ENCODE results near the gene PRSS53. TPM values are rescaled to one million over a fixed set of nuclear protein-coding genes. Genes with fewer than 3 reads are reported as not detected.
"Not testable (repeated sequence)": the region's sequence is repeated elsewhere in the genome, so short reads cannot be mapped to it uniquely, and the experiment has no call there.

The PRSS53 gene
- total RNA-seq, 1 experiment from 2014 or later = 1.3 TPM

GRCh38 chr16:31110106-31111034 lies 21.6 kb upstream of the PRSS53 start:
- H3K4me3 ChIP-seq (ENCODE audit: insufficient read depth, low read depth, low read length) = no peak overlapping the region
- H3K36me3 ChIP-seq (replicated peaks; ENCODE audit: control insufficient read depth, insufficient read depth, low read length) = peaks cover 12% of the 10 kb centered on the region
- DNase-seq = peak; percentile 16
- no peaks in the 10 kb centered on the region; the same call in 1 of the 2 replicates for H3K27me3 ChIP-seq (ENCODE audit: control insufficient read depth, insufficient read depth, low read length)

DNA sequence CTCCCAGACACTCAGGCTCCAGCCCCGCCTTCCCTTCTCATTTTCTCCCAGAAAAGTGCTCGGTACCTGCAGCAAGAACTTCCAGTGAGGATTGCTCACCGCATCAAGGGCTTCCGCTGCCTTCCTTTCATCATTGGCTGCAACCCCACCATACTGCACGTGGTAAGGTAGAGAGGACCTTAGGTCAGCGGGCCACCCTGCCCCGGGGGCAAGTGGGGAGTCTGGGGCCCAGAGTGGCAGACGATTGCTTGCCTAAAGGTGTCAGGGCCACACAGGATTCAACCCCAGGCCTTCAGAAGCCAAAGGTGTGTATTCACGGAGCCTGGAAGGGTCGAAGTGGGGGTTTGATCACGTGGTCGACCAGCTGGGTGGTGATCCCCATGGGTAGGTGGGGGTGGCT lies 20.9 kb upstream of the PRSS53 start:
- H3K36me3 ChIP-seq (replicated peaks; ENCODE audit: control insufficient read depth, insufficient read depth, low read length) = peaks cover 12% of the 10 kb centered on the region
- no peak overlapping the region for H3K4me3 ChIP-seq (ENCODE audit: insufficient read depth, low read depth, low read length)
- H3K27me3 ChIP-seq (ENCODE audit: control insufficient read depth, insufficient read depth, low read length) = no peaks in the 10 kb centered on the region; the same call in 1 of the 2 replicates

GRCh38 chr16:31108794-31109558 lies 20.2 kb upstream of the PRSS53 start:
- DNase-seq = no peak
- Histone ChIP-seq H3K36me3 (replicated peaks; ENCODE audit: control insufficient read depth, insufficient read depth, low read length) (peaks cover 12% of the 10 kb centered on the region), H3K4me3 (ENCODE audit: insufficient read depth, low read depth, low read length) (peak overlapping the region; percentile 90), H3K27me3 (ENCODE audit: control insufficient read depth, insufficient read depth, low read length) (no peaks in the 10 kb centered on the region; the same call in 1 of the 2 replicates)

More for the DNA sequence above, 20.9 kb upstream of the PRSS53 start:
- no peak for DNase-seq

DNA sequence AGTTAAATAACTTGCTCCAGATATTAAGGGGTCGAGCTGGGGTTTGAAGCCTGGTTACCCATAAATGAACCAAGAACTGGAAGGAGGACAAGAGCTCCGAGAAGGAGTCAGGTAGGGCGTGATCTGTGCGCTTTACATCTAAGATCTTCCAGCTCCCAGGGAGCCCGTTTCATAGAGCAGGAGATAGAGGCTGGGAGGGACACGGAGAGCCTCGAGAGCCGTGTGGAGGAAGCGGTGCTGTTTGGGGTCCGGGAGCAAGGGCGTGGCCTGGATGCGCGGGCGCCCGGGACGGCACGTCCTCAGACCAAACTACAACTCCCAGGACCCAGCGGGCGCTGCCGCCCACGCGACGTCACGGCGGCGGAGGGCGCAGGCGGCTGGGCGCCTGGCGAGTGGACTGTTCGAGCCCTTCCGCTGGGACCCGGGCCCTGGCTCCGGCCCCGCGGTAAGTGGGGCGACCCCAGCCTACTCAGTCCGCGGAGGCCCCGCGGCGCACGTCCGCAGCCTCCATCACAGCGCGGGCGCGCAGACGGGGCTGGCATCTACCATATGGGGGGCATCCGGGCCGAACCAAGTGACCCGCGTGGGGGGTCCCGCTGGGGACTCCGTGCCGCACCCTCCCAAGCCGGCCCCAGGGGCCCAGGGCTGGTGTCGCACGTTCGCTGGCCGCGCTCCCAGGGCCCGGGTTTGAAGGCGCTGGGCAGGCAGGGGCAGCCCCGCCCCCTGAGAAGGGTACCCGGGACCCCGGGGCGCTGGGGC lies 19.5 kb upstream of the PRSS53 start, which contains the start of gene BCKDK:
BCKDK (plus strand) TSS at position 352 of the 759 bp plus-strand sequence. CDS start 838 bp downstream, outside the sequence.
- Histone ChIP-seq H3K27me3 (ENCODE audit: control insufficient read depth, insufficient read depth, low read length) (no peaks in the 10 kb centered on the region; the same call in 1 of the 2 replicates), H3K36me3 (replicated peaks; ENCODE audit: control insufficient read depth, insufficient read depth, low read length) (peaks cover 12% of the 10 kb centered on the region), H3K4me3 (ENCODE audit: insufficient read depth, low read depth, low read length) (peak within 1 kb of the TSS; percentile 90)
- peak; percentile 94 for DNase-seq

GRCh38 chr16:31107465-31107867 lies 18.7 kb upstream of the PRSS53 start:
- Histone ChIP-seq H3K36me3 (replicated peaks; ENCODE audit: control insufficient read depth, insufficient read depth, low read length) (peaks cover 12% of the 10 kb centered on the region), H3K27me3 (ENCODE audit: control insufficient read depth, insufficient read depth, low read length) (no peaks in the 10 kb centered on the region; the same call in 1 of the 2 replicates), H3K4me3 (ENCODE audit: insufficient read depth, low read depth, low read length) (no peak overlapping the region)
- peak; percentile 29 for DNase-seq

GRCh38 chr16:31106509-31107464 lies 18.0 kb upstream of the PRSS53 start:
- Histone ChIP-seq H3K27me3 (ENCODE audit: control insufficient read depth, insufficient read depth, low read length) (no peaks in the 10 kb centered on the region; the same call in 1 of the 2 replicates), H3K4me3 (ENCODE audit: insufficient read depth, low read depth, low read length) (no peak overlapping the region), H3K36me3 (replicated peaks; ENCODE audit: control insufficient read depth, insufficient read depth, low read length) (peaks cover 10% of the 10 kb centered on the region)
- DNase-seq = no peak

DNA sequence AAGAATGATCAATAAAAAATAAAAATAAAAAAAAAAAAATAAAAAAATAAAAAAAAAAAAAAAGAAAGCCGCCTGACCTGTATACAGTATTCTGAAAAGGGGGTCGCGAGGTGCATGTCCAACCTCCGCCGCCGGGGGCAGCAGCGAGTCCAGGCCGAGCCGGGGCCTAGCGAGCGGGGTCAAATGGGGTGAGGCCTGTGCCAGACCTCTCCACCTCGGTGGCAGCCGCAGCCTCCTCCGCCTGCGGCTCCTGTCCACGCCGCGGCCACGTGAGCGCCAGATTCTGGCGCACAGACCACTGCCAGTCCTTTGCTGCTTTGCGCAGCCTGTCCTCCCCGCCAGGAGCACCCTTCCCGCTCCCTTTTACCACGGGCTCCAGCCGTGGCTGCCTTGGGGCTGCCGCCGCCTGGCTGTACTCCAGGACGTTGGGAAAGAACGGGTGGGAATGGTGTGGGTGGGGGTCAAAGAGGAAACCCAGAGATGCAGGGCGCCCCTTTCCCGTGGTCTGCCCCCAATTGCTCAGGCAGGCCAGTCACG lies 17.0 kb upstream of the PRSS53 start:
- no peak overlapping the region for H3K4me3 ChIP-seq (ENCODE audit: insufficient read depth, low read depth, low read length)
- peak; percentile 97 for DNase-seq
- no peaks in the 10 kb centered on the region; the same call in 1 of the 2 replicates for H3K27me3 ChIP-seq (ENCODE audit: control insufficient read depth, insufficient read depth, low read length)
- H3K36me3 ChIP-seq (replicated peaks; ENCODE audit: control insufficient read depth, insufficient read depth, low read length) = peaks cover 6% of the 10 kb centered on the region

- not testable (repeated sequence) for DNase-seq; H3K4me3 ChIP-seq (ENCODE audit: insufficient read depth, low read depth, low read length); H3K36me3 ChIP-seq (replicated peaks; ENCODE audit: control insufficient read depth, insufficient read depth, low read length); H3K27me3 ChIP-seq (ENCODE audit: control insufficient read depth, insufficient read depth, low read length)
These were observed 12.3 kb upstream of the PRSS53 start for GRCh38 chr16:31100876-31101641.

DNA sequence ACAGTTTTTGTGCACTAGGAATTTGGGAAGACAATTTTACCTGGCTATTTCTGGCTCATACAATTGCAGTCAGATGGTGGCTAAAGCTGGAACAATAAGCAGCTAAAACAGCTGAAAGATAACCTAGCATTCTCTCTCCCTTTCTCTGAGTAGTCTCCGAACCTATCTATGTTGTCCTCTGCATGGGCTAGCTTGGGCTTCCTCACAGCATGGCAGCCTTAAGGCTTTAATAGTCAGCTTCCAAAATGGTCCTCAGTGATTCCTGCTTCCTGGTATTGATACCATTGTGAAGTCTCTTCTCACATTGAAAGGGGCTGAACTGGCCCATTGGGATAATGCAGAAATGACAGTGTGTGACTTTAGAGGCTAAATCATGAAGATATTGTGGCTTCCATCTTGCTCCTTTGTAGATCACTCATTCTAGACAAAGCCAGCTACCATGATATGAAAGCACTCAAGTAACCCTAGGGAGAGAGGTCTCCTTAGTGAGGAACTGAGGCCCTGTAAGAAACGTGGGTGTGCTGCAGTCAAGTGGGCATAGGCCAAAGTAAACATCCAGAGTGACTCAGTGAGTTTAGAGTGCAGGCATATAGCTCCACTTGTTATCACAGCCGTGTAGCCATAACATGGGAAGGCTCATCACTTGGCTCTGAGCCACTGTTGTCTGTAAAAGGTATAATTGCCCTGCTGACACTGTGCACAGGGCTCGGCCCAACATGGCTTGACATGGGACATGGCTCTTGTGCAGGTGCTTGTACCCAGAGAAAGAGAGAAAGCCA lies 11.3 kb upstream of the PRSS53 start:
- no peaks in the 10 kb centered on the region for H3K27me3 ChIP-seq (ENCODE audit: control insufficient read depth, insufficient read depth, low read length)
- DNase-seq = no peak
- no peaks in the 10 kb centered on the region for H3K36me3 ChIP-seq (replicated peaks; ENCODE audit: control insufficient read depth, insufficient read depth, low read length)
- H3K4me3 ChIP-seq (ENCODE audit: insufficient read depth, low read depth, low read length) = no peak overlapping the region

DNA sequence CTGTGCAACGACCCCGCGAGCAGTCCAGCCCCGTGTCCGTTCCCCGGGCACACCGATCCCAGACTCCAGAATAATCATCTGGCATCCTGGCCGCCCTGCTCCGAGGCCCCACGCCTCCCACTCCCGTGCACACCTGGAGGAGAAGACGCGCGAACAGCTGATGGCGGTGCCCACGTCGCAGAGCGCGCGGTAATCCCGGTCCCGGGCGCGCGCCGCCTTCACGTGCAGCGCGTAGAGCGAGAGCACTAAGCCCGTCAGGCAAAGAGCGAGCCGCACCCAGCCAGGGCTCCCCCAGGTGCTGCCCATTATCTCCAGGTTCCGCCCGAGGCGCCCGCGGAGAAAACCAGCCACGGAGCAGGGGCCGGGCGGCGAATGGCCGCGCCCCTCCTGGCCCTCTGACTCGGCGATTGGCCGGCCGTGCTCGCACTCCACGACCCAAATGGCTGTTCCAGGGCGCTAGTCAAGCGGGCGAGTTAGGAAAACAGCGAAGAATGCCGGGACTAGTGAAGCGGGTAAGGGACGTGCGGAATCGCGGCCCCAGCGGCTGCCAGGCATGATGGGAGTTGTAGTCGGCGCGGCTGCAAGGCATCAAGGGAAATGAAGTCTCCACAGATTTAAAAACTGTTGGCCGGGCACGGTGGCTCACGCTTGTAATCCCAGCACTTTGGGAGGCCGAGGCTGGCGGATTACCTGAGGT lies 5.8 kb upstream of the PRSS53 start, which contains the start of gene VKORC1:
VKORC1 (minus strand) TSS at position 374 of the 697 bp plus-strand sequence; CDS start at position 306, 68 bp downstream.
- H3K27me3 ChIP-seq (ENCODE audit: control insufficient read depth, insufficient read depth, low read length) = no peaks in the 10 kb centered on the region
- peaks cover 12% of the 10 kb centered on the region for H3K36me3 ChIP-seq (replicated peaks; ENCODE audit: control insufficient read depth, insufficient read depth, low read length)
- DNase-seq = peak; percentile 98
- peak within 1 kb of the TSS; percentile 95 for H3K4me3 ChIP-seq (ENCODE audit: insufficient read depth, low read depth, low read length)

DNA sequence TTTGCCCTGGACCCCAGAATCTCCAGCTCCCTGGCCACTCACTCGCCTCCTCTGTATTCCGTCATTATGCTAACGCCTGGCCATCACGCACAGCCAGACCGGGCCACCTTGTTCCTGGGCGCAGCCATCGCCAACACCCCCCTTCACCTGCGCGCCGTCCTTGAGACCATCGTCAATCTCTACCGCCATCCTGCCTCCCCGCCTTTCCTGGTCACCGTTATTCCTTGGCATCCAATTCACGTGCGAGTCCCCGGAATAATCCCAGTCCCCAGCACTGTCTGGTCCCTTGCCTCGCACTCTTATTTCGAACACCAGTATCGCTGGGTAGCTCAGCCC lies 5.3 kb upstream of the PRSS53 start:
- peaks cover 12% of the 10 kb centered on the region for H3K36me3 ChIP-seq (replicated peaks; ENCODE audit: control insufficient read depth, insufficient read depth, low read length)
- peak overlapping the region; percentile 95 for H3K4me3 ChIP-seq (ENCODE audit: insufficient read depth, low read depth, low read length)
- H3K27me3 ChIP-seq (ENCODE audit: control insufficient read depth, insufficient read depth, low read length) = no peaks in the 10 kb centered on the region
- DNase-seq = peak; percentile 80
